ENCODE results near the gene EXOC6.

The EXOC6 gene

GRCh38 chr10:92837456-92837855, 10.9 kb upstream of the EXOC6 start:
- TF ChIP-seq CREB5 (CRISPR knock-in tag; IDR thresholded peaks at IDR 0.05; ENCODE audit: low read depth) (no peak), ZNF70 (CRISPR knock-in tag; IDR thresholded peaks at IDR 0.05) (no peak)
- TF ChIP-seq, protein P1, sequence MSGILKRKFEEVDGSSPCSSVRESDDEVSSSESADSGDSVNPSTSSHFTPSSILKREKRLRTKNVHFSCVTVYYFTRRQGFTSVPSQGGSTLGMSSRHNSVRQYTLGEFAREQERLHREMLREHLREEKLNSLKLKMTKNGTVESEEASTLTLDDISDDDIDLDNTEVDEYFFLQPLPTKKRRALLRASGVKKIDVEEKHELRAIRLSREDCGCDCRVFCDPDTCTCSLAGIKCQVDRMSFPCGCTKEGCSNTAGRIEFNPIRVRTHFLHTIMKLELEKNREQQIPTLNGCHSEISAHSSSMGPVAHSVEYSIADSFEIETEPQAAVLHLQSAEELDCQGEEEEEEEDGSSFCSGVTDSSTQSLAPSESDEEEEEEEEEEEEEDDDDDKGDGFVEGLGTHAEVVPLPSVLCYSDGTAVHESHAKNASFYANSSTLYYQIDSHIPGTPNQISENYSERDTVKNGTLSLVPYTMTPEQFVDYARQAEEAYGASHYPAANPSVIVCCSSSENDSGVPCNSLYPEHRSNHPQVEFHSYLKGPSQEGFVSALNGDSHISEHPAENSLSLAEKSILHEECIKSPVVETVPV (CRISPR knock-in tag; IDR thresholded peaks at IDR 0.05) = no peak
- ATAC-seq = no peak

- TF ChIP-seq ISL1 (CRISPR knock-in tag; IDR thresholded peaks at IDR 0.05) (0 out of 2 replicates have a peak, but pooled peaks have one; percentile 35), RARB (CRISPR knock-in tag; IDR thresholded peaks at IDR 0.05) (no peak), ZNF8 (CRISPR knock-in tag; IDR thresholded peaks at IDR 0.05) (peak; percentile 9; the same call in 1 of the 2 replicates)
These were observed 8.9 kb upstream of the EXOC6 start for GRCh38 chr10:92839191-92840085.

GRCh38 chr10:92844746-92845145, 3.6 kb upstream of the EXOC6 start:
- TF ChIP-seq, protein P2, sequence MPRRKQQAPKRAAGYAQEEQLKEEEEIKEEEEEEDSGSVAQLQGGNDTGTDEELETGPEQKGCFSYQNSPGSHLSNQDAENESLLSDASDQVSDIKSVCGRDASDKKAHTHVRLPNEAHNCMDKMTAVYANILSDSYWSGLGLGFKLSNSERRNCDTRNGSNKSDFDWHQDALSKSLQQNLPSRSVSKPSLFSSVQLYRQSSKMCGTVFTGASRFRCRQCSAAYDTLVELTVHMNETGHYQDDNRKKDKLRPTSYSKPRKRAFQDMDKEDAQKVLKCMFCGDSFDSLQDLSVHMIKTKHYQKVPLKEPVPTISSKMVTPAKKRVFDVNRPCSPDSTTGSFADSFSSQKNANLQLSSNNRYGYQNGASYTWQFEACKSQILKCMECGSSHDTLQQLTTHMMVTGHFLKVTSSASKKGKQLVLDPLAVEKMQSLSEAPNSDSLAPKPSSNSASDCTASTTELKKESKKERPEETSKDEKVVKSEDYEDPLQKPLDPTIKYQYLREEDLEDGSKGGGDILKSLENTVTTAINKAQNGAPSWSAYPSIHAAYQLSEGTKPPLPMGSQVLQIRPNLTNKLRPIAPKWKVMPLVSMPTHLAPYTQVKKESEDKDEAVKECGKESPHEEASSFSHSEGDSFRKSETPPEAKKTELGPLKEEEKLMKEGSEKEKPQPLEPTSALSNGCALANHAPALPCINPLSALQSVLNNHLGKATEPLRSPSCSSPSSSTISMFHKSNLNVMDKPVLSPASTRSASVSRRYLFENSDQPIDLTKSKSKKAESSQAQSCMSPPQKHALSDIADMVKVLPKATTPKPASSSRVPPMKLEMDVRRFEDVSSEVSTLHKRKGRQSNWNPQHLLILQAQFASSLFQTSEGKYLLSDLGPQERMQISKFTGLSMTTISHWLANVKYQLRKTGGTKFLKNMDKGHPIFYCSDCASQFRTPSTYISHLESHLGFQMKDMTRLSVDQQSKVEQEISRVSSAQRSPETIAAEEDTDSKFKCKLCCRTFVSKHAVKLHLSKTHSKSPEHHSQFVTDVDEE (CRISPR knock-in tag; IDR thresholded peaks at IDR 0.05) = no peak
- TF ChIP-seq CSDC2 (CRISPR knock-in tag; IDR thresholded peaks at IDR 0.05) (no peak), TCF4 (CRISPR knock-in tag; IDR thresholded peaks at IDR 0.05; ENCODE audit: borderline replicate concordance) (no peak), ZNF565 (CRISPR knock-in tag; conservative IDR thresholded peaks at IDR 0.05; ENCODE audit: low read depth) (no peak), ZNF8 (CRISPR knock-in tag; IDR thresholded peaks at IDR 0.05) (no peak), TOX (CRISPR knock-in tag; IDR thresholded peaks at IDR 0.05; ENCODE audit: borderline replicate concordance) (no peak), CREB5 (CRISPR knock-in tag; IDR thresholded peaks at IDR 0.05; ENCODE audit: low read depth) (no peak), ISL1 (CRISPR knock-in tag; IDR thresholded peaks at IDR 0.05) (no peak)
- no peak for ATAC-seq

More at GRCh38 chr10:92839191-92840085, 8.9 kb upstream of the EXOC6 start:
- ATAC-seq = peak; percentile 34

GRCh38 chr10:92845921-92846320, 2.4 kb upstream of the EXOC6 start:
- ATAC-seq = no peak
- TF ChIP-seq ZNF70 (CRISPR knock-in tag; IDR thresholded peaks at IDR 0.05) (no peak), ZNF8 (CRISPR knock-in tag; IDR thresholded peaks at IDR 0.05) (no peak), TCF4 (CRISPR knock-in tag; IDR thresholded peaks at IDR 0.05; ENCODE audit: borderline replicate concordance) (no peak), BACH2 (CRISPR knock-in tag; IDR thresholded peaks at IDR 0.05; ENCODE audit: borderline replicate concordance) (no peak), SNAI2 (CRISPR knock-in tag; IDR thresholded peaks at IDR 0.05) (no peak), ZFP3 (CRISPR knock-in tag; IDR thresholded peaks at IDR 0.05) (no peak), ZC3H10 (CRISPR knock-in tag; IDR thresholded peaks at IDR 0.05) (no peak), PPARA (CRISPR knock-in tag; IDR thresholded peaks at IDR 0.05; ENCODE audit: borderline replicate concordance) (no peak), ESRRG (CRISPR knock-in tag; IDR thresholded peaks at IDR 0.05) (no peak)
- TF ChIP-seq, protein P3, sequence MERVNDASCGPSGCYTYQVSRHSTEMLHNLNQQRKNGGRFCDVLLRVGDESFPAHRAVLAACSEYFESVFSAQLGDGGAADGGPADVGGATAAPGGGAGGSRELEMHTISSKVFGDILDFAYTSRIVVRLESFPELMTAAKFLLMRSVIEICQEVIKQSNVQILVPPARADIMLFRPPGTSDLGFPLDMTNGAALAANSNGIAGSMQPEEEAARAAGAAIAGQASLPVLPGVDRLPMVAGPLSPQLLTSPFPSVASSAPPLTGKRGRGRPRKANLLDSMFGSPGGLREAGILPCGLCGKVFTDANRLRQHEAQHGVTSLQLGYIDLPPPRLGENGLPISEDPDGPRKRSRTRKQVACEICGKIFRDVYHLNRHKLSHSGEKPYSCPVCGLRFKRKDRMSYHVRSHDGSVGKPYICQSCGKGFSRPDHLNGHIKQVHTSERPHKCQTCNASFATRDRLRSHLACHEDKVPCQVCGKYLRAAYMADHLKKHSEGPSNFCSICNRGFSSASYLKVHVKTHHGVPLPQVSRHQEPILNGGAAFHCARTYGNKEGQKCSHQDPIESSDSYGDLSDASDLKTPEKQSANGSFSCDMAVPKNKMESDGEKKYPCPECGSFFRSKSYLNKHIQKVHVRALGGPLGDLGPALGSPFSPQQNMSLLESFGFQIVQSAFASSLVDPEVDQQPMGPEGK (CRISPR knock-in tag; IDR thresholded peaks at IDR 0.05; ENCODE audit: borderline replicate concordance) = no peak
- TF ChIP-seq, protein P2 (CRISPR knock-in tag; IDR thresholded peaks at IDR 0.05) = no peak
- TF ChIP-seq, protein P1 (CRISPR knock-in tag; IDR thresholded peaks at IDR 0.05) = no peak

Measured in SK-N-SH treated with all-trans-retinoic acid at 6 μM for 48 hours (cell line).